ENCODE results near the gene QPCT.
"Not testable (repeated sequence)": the region's sequence is repeated elsewhere in the genome, so short reads cannot be mapped to it uniquely, and the experiment has no call there.

The QPCT gene

GRCh38 chr2:37358466-37358865, 14.0 kb downstream of the QPCT start:
- DNase-seq (ENCODE audit: low read depth), result no peak

- DNase-seq (ENCODE audit: low read depth), result no peak
Measured at GRCh38 chr2:37361216-37361815, 16.9 kb downstream of the QPCT start.

GRCh38 chr2:37361994-37362698, 17.7 kb downstream of the QPCT start:
- DNase-seq (ENCODE audit: low read depth), result no peak

GRCh38 chr2:37364351-37364750, 19.9 kb downstream of the QPCT start:
- DNase-seq (ENCODE audit: low read depth), result no peak

GRCh38 chr2:37365669-37366068, 21.2 kb downstream of the QPCT start:
- no peak for DNase-seq (ENCODE audit: low read depth)

- DNase-seq (ENCODE audit: low read depth), result no peak
Measured at GRCh38 chr2:37366773-37367172, 22.3 kb downstream of the QPCT start.

- no peak for DNase-seq (ENCODE audit: low read depth)
Measured at GRCh38 chr2:37367310-37367709, 22.9 kb downstream of the QPCT start.

- DNase-seq (ENCODE audit: low read depth), result no peak
Measured at GRCh38 chr2:37367984-37368383, 23.6 kb downstream of the QPCT start.

- no peak for DNase-seq (ENCODE audit: low read depth)
Measured at GRCh38 chr2:37370666-37371065, 26.2 kb downstream of the QPCT start.

- no peak for DNase-seq (ENCODE audit: low read depth)
Measured at GRCh38 chr2:37372000-37372399, 27.6 kb downstream of the QPCT start.

GRCh38 chr2:37375741-37376288, 31.4 kb downstream of the QPCT start:
- DNase-seq (ENCODE audit: low read depth), result no peak

GRCh38 chr2:37376421-37377186, 32.2 kb downstream of the QPCT start:
- no peak for DNase-seq (ENCODE audit: low read depth)

GRCh38 chr2:37377187-37377532, 32.7 kb downstream of the QPCT start:
- DNase-seq (ENCODE audit: low read depth), result no peak

- DNase-seq (ENCODE audit: low read depth), result no peak
Measured at GRCh38 chr2:37378411-37378810, 34.0 kb downstream of the QPCT start.

GRCh38 chr2:37379881-37380296, 35.5 kb downstream of the QPCT start:
- DNase-seq (ENCODE audit: low read depth), result no peak

GRCh38 chr2:37380787-37381186, 36.4 kb downstream of the QPCT start:
- not testable (repeated sequence) for DNase-seq (ENCODE audit: low read depth)

GRCh38 chr2:37384261-37384660, 39.8 kb downstream of the QPCT start:
- not testable (repeated sequence) for DNase-seq (ENCODE audit: low read depth)

GRCh38 chr2:37387148-37387835, 42.9 kb downstream of the QPCT start:
- no peak for DNase-seq (ENCODE audit: low read depth)

- DNase-seq (ENCODE audit: low read depth), result no peak
Measured at GRCh38 chr2:37388074-37388473, 43.6 kb downstream of the QPCT start.

- no peak for DNase-seq (ENCODE audit: low read depth)
Measured at GRCh38 chr2:37389395-37389794, 45.0 kb downstream of the QPCT start.

- no peak for DNase-seq (ENCODE audit: low read depth)
Measured at GRCh38 chr2:37389989-37390765, 45.7 kb downstream of the QPCT start.

- DNase-seq (ENCODE audit: low read depth), result no peak
Measured at GRCh38 chr2:37390777-37391176, 46.3 kb downstream of the QPCT start.
